Panc1 (cell line): ENCODE measurements around the gene GPHN.

Experiments
- POLR2AphosphoS5 ChIP-seq: IDR thresholded peaks from 2 replicates; pipeline ENCODE4 v1.6.1; 2012; ENCODE audit warnings: mild to moderate bottlenecking, low read depth, low read length, moderate library complexity
- SIN3A ChIP-seq: IDR thresholded peaks from 2 replicates; pipeline ENCODE4 v1.6.1; 2012; ENCODE audit warnings: low read depth, mild to moderate bottlenecking, low read length, moderate library complexity, borderline replicate concordance; ENCODE audit not compliant: insufficient read depth
- TF ChIP-seq, protein P1 (sequence below): fragments of 450-650 bp; IDR thresholded peaks from 2 replicates; pipeline ENCODE4 v1.5.1; 2017; ENCODE audit warnings: mild to moderate bottlenecking
- TF ChIP-seq, protein P2 (sequence below), 2 experiments: IDR thresholded peaks; 2 replicates each; pipeline ENCODE4 v1.6.1; 2011 to 2012; ENCODE audit warnings: low read depth in 2 of 2, control low read depth in 1 of 2, low read length in 1 of 2, mild to moderate bottlenecking in 1 of 2, moderate library complexity in 1 of 2; ENCODE audit not compliant: insufficient read depth in 1 of 2

DNA sequence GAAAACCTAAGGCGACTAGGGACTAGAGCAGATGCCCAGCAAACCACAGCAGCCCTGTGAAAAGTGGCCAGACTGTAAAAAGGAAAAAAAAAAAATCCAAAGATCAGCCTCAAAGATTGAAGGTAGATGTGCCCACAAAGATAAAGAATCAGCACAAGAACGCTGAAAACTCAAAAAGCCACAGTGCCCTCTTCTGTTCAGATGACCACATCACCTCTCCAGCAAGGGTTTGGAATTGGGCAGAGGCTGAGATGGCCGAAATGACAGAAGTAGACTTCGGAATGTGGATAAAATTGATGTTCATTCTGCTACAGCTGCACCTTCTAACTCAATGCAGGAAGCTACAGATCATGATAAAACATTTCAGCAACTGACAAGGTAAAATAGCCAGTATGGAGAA lies 154.4 kb downstream of the GPHN start:
- TF ChIP-seq, protein P1, sequence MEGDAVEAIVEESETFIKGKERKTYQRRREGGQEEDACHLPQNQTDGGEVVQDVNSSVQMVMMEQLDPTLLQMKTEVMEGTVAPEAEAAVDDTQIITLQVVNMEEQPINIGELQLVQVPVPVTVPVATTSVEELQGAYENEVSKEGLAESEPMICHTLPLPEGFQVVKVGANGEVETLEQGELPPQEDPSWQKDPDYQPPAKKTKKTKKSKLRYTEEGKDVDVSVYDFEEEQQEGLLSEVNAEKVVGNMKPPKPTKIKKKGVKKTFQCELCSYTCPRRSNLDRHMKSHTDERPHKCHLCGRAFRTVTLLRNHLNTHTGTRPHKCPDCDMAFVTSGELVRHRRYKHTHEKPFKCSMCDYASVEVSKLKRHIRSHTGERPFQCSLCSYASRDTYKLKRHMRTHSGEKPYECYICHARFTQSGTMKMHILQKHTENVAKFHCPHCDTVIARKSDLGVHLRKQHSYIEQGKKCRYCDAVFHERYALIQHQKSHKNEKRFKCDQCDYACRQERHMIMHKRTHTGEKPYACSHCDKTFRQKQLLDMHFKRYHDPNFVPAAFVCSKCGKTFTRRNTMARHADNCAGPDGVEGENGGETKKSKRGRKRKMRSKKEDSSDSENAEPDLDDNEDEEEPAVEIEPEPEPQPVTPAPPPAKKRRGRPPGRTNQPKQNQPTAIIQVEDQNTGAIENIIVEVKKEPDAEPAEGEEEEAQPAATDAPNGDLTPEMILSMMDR = peak; percentile 40
- TF ChIP-seq POLR2AphosphoS5 = no peak
- TF ChIP-seq, protein P2, sequence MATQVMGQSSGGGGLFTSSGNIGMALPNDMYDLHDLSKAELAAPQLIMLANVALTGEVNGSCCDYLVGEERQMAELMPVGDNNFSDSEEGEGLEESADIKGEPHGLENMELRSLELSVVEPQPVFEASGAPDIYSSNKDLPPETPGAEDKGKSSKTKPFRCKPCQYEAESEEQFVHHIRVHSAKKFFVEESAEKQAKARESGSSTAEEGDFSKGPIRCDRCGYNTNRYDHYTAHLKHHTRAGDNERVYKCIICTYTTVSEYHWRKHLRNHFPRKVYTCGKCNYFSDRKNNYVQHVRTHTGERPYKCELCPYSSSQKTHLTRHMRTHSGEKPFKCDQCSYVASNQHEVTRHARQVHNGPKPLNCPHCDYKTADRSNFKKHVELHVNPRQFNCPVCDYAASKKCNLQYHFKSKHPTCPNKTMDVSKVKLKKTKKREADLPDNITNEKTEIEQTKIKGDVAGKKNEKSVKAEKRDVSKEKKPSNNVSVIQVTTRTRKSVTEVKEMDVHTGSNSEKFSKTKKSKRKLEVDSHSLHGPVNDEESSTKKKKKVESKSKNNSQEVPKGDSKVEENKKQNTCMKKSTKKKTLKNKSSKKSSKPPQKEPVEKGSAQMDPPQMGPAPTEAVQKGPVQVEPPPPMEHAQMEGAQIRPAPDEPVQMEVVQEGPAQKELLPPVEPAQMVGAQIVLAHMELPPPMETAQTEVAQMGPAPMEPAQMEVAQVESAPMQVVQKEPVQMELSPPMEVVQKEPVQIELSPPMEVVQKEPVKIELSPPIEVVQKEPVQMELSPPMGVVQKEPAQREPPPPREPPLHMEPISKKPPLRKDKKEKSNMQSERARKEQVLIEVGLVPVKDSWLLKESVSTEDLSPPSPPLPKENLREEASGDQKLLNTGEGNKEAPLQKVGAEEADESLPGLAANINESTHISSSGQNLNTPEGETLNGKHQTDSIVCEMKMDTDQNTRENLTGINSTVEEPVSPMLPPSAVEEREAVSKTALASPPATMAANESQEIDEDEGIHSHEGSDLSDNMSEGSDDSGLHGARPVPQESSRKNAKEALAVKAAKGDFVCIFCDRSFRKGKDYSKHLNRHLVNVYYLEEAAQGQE (IDR thresholded peaks at IDR 0.05; ENCODE audit: insufficient read depth in 1 of 2, low read depth in 2 of 2, low read length in 1 of 2) = no peak
- no peak for TF ChIP-seq SIN3A
